Psoas muscle (tissue), 8 donors: ENCODE data around the gene TRIM15. TPM values are rescaled to one million over a fixed set of nuclear protein-coding genes. Genes with fewer than 3 reads are reported as not detected.

ENCODE experiments used
- ATAC-seq, 4 donors: fragments of 200-7000 bp; cut with Tn5 transposase; one replicate each; pipeline ENCODE4 v1.9.1; 2020; ENCODE audit warnings: moderate library complexity in 3 of 4, mild to moderate bottlenecking in 2 of 4
- DNase-seq, 2 donors: peaks; one replicate each; pipeline ENCODE4 v3.0.0-alpha.2; 2020
- H3K27ac ChIP-seq: fragments of 200-600 bp; one replicate; pipeline ENCODE4 v1.8.0; 2022
- H3K27me3 ChIP-seq, 3 donors: fragments of 200-600 bp in 1 of 3; one replicate each; pipeline versions ENCODE4 v1.6.1 to v1.8.0; 2013 to 2022; ENCODE audit warnings: low read length in 2 of 3, mild to moderate bottlenecking in 2 of 3, moderate library complexity in 1 of 3; ENCODE audit not compliant: insufficient read depth in 3 of 3
- H3K36me3 ChIP-seq, 2 donors: fragments of 200-600 bp in 1 of 2; one replicate each; pipeline versions ENCODE4 v1.6.1 to v1.8.0; 2013 to 2022; ENCODE audit warnings: low read depth in 1 of 2, mild to moderate bottlenecking in 1 of 2, moderate library complexity in 1 of 2; ENCODE audit not compliant: insufficient read depth in 1 of 2
- H3K4me1 ChIP-seq: fragments of 200-600 bp; one replicate; pipeline ENCODE4 v1.8.0; 2022
- H3K4me3 ChIP-seq: fragments of 200-600 bp; one replicate; pipeline ENCODE4 v1.8.0; 2022; ENCODE audit warnings: mild to moderate bottlenecking
- H3K9me3 ChIP-seq: fragments of 200-600 bp; one replicate; pipeline ENCODE4 v1.8.0; 2022
- CTCF ChIP-seq: fragments of 200-600 bp; IDR thresholded peaks from one replicate; pipeline ENCODE4 v1.8.0; 2022; ENCODE audit warnings: antibody characterized with exemption
- WGBS, 3 donors: extraction: QIAGEN DNeasy Blood & Tissue Kit; methylation state at CpG; one replicate each; pipeline versions ENCODE4 v1.1.6 to v1.1.7; 2013; 5-methylcytosine and 5-hydroxymethylcytosine counted together
- intact Hi-C, 2 donors: fragments of 100-400 bp; cut with DNase I; formaldehyde crosslinking; loops; one replicate each; pipeline versions ENCODE4 v1.11.0 to v1.14.2; 2022
- polyA plus RNA-seq, 3 donors: library from polyadenylated mRNA; stranded (reverse); fragments of 200-250 nt; gene quantifications; one replicate each; pipeline ENCODE4 v1.2.3, GENCODE V29; 2013
- total RNA-seq, 4 donors: library from RNA; stranded (reverse); fragmentation: NEBNext Ultra II Directional in 2 of 4; extraction: Animal tissue kit (Norgen Biotek cat#: 25700) in 2 of 4; gene quantifications; one replicate each; pipeline versions ENCODE4 v1.2.1 to v1.2.4, GENCODE V29; 2021 to 2023
- donor health status: healthy with polysubstance abuse.
- donor health status: DM: no; HTN: no; CAD: no; lungs with moderate emphysema.
- donor health status: Bipolar disorder and iron deficiency.
- donor health status: healthy.
- donor health status: DM: yes; HTN: yes; CAD: no.
- donor health status: DM: no; HTN: no; CAD: no.
- donor health status: DM: no; HTN: no; CAD: no.
- donor health status: DM: yes; HTN: yes; CAD: no.

TRIM15 gene
- total and polyA plus RNA-seq, 7 donors, result 0.01 TPM; not detected in 6

DNA sequence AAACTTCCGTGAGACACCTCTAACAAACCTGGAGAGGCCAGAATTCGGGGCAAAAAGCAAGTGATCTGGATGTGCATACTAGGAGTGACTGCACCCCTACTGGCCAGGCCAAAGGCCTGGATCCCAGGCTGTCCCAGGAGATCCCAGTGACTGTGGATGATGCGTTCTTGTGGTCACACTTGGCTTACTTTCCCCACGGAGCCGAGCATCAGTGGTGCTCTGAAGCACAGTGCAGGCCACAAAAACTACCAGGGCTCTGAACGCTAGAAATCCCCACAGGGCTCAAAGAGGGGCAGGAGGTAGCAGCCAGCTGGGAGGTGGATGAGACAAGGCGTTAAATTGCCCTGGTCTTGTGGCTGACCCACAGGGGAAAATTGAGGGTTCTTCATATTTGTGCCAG is 42.8 kb downstream of the TRIM15 start:
- ATAC-seq (no peak), DNase-seq (no peak)
- Histone ChIP-seq H3K4me1 (peaks cover 25% of the 10 kb centered on the region), H3K36me3 (peaks cover 0 to 4% of the 10 kb centered on the region in 2 donors), H3K9me3 (no peaks in the 10 kb centered on the region), H3K27ac (no peak overlapping the region), H3K27me3 (no peaks in the 10 kb centered on the region), H3K4me3 (no peak overlapping the region)
- 59 to 71% (median 70%) methylated on average over 7 of the region's 7 CpGs for WGBS, 3 donors
- intact Hi-C loops, result no loop called here
- TF ChIP-seq CTCF, result no peak

DNA sequence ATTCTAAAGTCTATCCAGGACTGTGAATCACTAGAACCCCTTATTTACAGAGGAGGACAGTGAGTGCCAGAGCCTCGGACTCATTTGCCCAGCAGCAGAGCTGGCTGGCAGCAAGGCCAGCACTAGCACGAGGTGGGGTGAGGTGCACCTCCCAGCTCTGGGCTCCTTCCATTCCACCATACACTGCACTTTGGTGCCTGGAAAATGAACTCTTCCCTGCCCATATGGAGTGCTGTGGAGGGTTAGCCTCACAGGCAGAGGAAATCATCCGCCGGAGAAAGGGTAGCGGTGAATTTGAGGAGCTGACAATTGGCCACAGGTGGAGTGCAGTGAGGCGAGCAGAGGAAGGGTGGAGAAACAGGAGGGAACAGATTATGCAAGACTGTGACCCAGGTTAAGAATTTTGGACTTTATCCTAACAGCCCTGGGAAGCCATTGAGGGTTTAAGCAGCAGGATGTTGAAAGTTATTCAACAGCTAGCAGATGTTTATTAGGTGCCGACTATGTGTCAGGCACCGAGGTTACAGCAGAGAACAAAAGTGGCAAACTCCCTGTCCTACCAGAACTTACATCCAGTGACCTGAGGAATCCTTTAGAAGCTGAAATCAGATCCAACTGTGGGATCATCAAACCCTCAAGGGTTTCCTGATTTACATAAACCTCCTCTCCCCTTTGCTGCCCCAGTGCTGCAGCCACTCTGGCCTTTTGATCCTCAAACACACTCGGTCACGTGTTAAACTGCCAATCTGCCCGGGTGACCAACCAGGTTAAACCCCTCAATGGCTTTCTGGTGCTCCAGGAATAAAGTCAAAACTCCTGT is 43.7 kb downstream of the TRIM15 start:
- peak; percentile 67 to 90 (median 86) for ATAC-seq
- no peaks in the 10 kb centered on the region for H3K9me3 ChIP-seq
- H3K4me3 ChIP-seq, result peak overlapping the region; percentile 4
- TF ChIP-seq CTCF, result no peak
- H3K27ac ChIP-seq, result peak overlapping the region; percentile 60
- no peak for DNase-seq
- no peaks in the 10 kb centered on the region for H3K27me3 ChIP-seq
- H3K4me1 ChIP-seq, result peaks cover 34% of the 10 kb centered on the region
- intact Hi-C loops, result no loop called here
- H3K36me3 ChIP-seq, result no peaks in the 10 kb centered on the region
- 17 to 29% (median 24%) methylated on average over 11 of the region's 11 CpGs for WGBS, 3 donors

GRCh38 chr6:30207619-30208295 is 44.4 kb downstream of the TRIM15 start:
- intact Hi-C loops, result no loop called here
- peak overlapping the region; percentile 4 for H3K4me3 ChIP-seq
- no peaks in the 10 kb centered on the region for H3K27me3 ChIP-seq
- TF ChIP-seq CTCF, result no peak
- H3K27ac ChIP-seq, result peak overlapping the region; percentile 60
- whole genome bisulfite sequencing, 3 donors, result 57 to 58% (median 57%) methylated on average over 4 of the region's 4 CpGs
- ATAC-seq (peak in 3 of 4 donors; percentile 4 to 33 (median 16)), DNase-seq (no peak)
- peaks cover 39% of the 10 kb centered on the region for H3K4me1 ChIP-seq
- H3K9me3 ChIP-seq, result no peaks in the 10 kb centered on the region
- no peaks in the 10 kb centered on the region for H3K36me3 ChIP-seq

GRCh38 chr6:30211306-30211705 is 48.0 kb downstream of the TRIM15 start:
- whole genome bisulfite sequencing, 3 donors, result 46 to 58% (median 56%) methylated on average over 2 of the region's 2 CpGs
- peak overlapping the region; percentile 74 for H3K4me3 ChIP-seq
- H3K27ac ChIP-seq, result no peak overlapping the region
- peaks cover 35% of the 10 kb centered on the region for H3K4me1 ChIP-seq
- DNase-seq (no peak), ATAC-seq (no peak)
- no peaks in the 10 kb centered on the region for H3K36me3 ChIP-seq
- H3K27me3 ChIP-seq, result no peaks in the 10 kb centered on the region
- no peak for TF ChIP-seq CTCF
- H3K9me3 ChIP-seq, result no peaks in the 10 kb centered on the region
- intact Hi-C loops, result loop anchor here (10.0 kb wide), 3 partner anchors 113 to 333 kb away; partner anchors contain the start of gene TRIM39 (in 1 of the 2)
